GM21717 (cell line): Measurements from ENCODE around the gene POLRMT.
A peak's percentile ranks its signal among the peaks of the same experiment; 100 is the strongest.

ENCODE experiments used
- ATAC-seq: cut with Tn5 transposase; IDR thresholded peaks from one replicate; pipeline ENCODE4 v1.9.1; 2021; ENCODE audit warnings: mild to moderate bottlenecking, moderate library complexity; ENCODE audit not compliant: unreplicated experiment

POLRMT gene

DNA sequence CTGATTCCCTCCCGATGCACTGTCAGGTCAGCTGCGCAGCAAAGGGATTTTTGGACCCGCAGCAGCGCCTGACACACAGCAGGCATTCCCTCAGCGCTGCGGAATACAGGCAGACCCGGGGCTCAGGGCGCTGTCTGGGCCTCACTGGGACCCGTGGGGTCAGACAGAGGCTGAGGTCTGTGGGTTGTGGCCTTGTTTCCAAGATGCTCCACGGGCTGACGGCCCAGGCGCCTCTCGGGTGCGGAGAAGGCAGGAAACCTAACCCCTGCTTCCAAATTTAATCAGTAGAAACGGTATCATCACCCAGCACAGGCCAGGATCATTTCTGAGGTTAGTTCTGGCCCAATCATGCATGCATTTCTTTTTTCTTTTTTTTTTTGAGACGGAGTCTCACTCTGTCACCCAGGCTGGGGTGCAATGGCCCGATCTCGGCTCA is 30.4 kb upstream of the POLRMT start:
- no peak for ATAC-seq

DNA sequence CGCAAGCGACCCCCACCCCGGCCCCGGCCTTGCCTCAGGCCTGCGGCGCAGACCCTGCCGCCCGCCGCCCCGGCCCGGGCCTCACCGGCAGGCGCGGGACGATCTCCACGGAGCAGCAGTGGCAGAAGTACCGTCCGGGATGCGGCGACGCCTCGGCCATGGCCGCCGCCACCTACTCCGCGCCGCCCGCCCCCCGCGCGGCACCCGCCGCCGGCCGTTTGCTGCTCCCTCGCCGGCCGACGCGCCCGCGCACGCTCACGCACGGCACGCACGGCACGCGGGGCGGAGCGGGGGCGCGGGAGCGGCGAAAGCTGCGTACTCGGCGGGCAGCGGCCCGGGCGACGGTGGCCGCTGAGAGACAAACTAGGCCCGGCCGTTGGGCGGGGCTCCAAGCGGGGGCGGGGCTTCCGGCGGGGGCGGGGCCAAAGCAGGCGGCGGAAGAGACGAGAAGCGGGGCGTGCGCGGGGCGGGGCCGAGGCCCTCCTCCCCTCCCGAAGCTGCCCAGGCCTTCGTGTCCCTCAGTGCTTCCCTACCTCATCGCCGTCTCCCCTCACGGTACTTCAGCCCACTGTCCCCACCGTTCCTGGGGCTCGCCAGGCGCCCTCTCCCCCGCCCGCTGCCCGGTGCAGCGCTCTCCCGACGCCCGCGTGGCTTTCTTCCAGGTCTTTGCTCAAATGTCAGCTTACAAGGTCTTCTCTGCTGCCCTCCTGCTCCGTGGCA is 29.8 kb upstream of the POLRMT start, which contains the start of gene RNF126:
Gene RNF126 (minus strand): TSS at position 253 of the 720 bp plus-strand sequence. CDS start 93 bp downstream, at position 160.
- peak; percentile 36 for ATAC-seq

DNA sequence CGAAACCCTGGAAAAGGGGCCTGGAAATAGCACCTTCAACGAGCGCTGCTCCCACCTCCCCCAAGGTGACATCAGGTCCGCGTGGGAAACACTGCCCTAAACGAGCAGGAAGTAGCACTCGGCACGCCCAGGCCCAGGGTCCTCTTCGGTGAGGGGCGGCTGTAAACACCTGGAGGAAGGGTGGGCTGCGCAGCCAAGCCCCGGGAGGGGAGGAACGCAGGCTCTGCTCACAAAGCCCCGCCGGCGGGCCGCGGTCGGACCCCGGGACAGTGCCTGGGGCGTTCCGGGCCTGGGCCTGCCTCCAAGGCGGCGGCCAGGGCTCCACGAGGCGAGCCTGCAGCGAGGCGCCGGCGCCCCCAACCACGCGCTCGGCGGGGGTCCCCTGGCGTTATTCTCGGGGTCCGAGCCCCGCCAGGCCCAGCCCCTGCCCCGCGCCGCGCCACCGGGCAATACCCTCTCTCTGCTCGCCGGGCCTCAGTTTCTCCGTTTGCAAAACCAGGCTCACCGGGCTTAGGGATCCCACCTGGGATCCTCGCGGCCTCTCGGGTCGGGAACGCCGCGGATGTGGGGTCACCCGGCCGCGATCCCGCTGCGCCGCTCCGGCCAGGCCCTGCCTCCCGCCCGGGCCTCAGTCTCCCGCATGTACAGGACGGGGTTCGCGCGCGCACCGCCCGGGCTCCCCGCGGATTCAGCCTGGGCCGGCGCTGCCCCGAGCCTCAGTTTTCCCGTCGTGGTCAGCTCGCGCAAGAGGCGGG is 29.0 kb upstream of the POLRMT start:
- ATAC-seq: no peak

DNA sequence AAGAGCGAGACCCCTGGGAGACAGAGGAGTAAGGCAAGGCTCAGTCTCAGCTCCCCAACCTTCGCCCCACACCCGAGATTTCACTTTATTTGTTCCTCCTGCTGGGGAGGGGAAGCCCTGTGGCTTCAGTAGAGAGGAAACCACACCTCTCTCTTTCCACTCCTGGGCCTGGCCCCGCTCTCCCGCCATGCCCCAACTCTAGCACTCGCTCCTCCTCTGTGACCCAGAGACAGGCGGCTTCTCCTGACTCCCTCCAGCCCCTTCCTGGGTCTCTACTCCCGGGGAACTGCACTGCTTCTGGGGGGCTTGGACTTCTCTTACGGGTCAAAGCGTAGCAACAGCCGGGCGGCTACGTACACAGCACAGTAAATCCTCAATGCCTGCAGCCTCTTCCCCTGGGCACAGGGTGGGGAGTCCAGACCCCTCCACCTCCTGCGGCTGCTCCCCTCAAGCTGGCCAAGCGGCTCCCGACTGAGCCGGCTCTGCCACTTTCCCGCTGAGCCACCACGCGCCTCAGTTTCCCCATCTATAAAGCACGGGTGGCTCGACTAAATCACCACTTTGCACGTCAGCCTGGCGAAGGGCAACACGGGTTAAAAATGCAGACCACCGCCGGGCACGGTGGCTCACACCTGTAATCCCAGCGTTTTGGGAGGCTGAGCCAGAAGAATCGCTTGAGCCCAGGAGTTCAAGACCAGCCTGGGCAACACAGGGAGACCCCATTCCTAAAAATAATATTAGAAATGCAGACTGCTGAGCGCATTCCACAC is 28.3 kb upstream of the POLRMT start:
- no peak for ATAC-seq

DNA sequence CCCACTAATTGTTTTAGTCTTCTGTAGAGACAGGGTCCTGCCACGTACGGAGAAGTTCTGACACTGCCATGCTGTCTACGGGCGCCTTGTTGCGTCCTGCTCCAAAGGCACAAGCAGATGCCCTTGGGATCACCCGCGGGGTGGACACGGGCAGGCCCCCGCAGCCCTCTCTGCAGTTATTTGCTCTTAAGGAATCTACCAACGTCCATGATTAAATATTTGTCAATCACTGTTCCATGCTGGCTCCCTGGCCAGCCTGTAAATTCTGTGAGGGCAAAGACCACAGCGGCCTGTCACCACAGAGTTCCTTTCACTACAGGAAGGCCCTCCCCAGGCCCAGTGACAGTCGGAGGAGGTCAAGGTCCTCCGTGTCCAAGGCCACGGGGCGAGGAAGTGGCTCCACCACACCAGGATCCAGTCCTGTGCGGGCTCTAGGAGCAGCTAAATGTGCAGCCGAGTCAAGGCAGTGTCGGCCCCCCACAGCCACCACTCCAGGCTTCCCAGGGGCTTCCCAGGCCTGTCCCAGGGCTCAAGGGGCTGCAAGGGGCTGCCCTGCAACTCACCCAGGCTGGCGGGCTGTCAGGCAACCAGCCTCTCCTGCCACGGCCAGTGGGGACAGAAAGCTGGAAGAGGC is 27.6 kb upstream of the POLRMT start:
- ATAC-seq: no peak

DNA sequence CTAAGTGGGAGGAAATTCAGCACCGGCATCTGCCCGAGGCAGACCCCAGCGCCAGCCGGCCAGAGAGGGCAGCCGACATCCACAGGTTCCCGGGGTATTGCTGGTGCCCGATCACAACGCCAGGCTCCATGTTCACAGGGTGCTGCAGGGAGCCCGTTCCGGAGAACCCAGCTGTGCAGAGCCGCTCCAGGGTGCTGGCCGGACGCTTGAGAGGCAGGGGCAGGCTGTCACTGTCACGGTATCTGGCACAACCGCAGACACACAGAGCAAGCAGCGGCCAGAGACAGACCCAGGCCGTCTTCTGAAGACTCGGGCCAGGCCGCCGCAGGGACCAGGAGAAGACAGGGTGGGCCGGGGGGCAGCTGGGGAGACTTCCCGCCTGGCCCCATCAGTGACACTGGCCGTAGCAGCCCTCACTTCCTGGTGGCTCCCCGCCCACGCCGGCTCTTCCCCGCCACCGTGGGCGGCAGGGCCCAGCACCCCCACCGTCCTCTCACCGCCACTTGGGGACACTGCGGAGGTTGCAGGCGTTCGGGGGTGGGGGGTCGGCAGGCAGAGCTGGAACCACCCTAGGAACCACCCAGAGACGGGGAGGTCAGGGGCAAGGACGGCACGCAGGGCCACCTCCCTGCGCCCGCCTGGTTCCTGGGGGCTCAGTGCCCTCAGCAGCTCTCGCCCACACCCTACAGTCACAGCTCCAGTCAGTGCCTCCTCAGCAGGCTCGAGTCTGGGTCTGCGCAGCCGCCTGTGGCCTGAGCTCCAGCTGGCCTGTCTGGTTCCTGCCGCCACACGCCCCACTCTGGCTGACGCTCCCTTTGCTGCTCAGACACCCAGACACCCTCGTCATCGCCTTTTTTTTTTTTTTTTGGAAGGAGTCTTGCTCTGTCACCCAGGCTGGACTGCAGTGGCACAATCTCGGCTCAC is 25.8 kb upstream of the POLRMT start:
- no peak for ATAC-seq

DNA sequence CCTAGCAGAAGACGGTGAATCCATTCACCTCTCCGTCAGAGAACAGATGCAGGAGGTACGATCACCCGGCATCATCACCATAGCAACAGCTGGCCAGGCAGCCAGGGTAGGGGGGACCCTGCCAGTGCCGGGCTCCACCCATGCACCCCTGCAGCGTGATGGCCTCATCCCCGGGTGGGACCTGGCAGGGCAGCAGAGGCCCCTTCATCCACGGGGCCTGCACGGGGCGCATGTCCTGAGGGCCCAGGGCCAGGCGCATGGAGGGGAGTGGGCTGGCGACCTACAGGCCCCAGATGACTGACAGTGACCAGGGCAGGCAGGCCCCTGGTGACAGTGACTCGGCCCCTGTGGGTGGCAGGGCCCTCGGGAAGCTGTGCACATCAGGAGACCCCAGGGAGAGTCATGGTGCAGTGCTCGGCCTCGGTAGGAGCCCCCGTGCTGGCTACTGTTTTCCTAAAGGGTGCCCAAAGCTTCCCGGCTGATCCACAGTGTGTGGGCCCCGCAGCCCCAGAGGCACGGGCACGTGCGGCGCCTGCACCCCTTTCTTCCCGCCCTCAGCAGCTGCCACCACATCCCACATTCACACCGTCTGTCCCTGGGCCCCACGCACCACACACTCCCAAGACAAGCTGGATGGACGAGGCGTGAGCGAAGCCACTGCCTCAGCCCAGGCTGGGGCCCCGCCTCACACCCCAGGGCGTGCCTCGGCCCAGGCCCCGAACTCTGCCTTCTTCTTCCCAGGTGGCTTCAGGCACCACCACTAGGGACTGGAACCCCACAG is 24.9 kb upstream of the POLRMT start:
- ATAC-seq: no peak

DNA sequence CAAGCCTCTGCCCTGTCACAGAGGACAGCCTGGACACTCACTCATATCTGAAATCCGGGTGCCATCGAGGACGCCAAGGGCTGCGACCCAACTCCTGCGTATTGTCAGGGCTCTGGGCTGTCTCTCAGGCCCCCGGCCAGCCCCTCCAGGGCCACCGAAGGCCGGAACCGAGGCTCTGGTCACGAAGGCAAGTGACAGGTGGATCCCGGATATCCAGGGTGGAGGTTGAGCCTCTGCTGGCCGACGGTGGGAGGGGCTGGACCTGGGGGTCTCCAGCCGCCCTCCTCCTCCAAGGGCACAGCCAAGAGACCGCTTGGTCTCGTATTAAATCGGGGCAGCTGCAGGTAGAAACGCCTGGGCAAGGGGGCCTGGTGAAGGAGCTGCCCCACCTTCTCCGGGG is 24.3 kb upstream of the POLRMT start:
- no peak for ATAC-seq

DNA sequence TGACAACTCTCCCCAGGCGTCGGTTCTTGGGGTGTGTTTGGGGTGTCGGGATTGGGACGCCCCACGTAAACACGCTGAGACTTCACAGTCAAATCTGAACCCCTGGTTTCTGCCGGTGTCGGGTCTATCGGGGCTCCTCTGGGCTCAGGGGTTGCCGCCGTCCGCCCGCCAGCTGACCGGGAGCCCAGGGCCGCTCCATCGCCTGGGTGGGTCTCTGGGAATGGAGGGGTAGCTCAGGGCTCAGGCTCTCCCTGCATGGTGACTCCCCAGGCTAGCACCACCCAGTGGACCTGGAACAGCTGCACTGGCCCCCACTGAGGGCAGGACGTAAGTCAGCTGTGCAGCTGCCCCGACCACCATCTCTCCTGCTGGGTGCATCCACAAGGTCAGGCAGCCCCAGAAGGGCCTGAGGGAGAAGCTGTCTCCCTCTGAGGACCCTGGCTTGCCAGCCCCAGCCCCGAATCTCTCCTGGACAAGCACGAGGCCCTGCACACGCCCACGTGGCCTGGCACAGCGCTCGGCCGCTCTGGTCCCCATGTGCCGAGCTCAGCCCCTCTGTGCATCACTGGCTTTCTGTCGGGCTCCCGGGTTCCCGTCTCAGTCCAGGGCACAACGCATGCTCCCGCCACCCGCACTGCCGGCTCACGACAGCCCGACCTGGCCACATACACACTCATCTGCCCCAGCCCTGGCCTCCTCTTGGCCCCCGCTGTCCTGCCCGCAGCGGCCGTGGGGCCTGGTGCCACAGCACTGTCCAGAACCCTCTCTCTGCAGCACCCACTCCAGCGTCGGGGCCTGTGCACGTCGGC is 23.6 kb upstream of the POLRMT start:
- no peak for ATAC-seq

DNA sequence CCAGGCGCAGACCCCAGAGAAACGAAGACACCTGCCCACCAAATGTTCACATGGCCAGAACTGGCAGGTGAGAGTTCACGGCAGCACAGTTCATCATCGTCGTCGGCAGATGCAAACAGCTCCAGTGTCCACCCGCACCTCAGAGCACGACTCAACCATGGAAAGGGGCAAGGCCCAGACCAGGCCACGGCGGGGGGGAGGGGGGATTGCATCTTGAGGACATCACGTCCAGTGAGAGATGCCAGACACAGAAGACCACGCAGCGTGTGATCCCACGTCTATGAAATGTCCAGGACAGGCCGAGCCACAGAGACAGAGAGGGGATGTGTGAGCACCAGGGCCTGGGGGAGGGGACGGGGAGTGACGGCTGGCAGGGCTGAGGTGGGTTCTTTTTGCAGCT is 22.4 kb upstream of the POLRMT start:
- ATAC-seq: no peak

DNA sequence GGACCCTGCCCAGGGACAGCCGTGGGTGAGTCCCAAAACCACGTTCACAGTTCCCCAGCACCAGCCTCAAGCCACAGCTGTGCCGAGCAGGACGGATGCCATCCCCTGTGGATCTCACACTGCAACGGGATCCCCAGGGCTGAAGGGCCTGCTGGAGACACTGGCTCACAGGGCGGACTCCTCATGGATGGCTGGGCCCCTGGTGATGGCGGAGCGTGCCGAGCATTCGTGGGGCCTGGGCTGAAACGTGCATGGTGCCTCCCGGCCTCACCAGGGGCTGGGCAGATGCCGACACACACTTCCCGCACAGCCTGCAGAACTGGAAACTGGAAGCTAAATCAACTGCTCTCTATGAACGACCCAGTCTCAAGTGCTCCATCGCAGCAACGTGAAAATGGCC is 20.1 kb upstream of the POLRMT start:
- no peak for ATAC-seq

DNA sequence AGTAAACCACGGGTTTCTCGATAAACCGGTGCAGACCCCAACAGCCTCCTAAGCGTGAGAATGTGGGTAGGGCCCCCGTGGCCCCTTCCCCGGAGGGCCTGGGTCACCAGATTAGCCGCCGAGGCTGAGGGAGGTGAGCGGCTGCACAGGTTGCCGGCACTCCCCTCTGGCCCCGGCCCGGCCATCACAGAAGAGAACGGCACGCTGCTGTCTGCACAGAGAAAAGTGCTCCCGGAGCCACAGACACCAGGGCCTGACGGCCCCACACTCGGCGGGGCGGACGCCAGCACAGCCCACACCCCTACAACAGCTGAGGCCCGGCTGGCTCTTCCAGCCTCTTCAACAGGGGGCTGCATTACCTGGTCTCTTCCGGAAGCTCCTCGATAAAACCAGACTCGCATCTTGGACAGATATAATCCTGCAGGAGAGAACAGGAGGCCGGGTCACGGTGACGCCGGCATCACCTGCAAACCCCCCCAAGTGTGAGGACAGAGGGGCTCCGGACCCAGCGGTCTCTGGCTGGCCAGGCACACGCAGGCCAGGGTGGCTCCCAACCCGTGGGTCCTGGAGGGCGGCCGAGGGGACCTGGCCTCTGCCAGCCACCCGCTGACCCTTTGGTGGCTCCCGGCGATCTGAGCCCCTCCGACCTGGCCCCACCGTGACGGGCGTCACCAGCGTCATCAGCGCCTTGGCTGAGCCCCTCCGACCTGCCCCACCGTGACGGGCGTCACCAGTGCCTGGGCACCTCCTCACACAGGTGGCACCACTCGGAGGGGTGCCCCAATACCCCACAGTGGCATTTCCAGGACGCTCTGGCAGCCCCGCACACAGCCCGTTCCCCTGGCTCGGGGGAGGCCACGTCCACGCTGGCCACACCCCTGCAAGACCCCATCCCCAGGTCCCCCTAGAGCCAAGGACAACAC is 19.4 kb upstream of the POLRMT start:
- ATAC-seq: no peak

DNA sequence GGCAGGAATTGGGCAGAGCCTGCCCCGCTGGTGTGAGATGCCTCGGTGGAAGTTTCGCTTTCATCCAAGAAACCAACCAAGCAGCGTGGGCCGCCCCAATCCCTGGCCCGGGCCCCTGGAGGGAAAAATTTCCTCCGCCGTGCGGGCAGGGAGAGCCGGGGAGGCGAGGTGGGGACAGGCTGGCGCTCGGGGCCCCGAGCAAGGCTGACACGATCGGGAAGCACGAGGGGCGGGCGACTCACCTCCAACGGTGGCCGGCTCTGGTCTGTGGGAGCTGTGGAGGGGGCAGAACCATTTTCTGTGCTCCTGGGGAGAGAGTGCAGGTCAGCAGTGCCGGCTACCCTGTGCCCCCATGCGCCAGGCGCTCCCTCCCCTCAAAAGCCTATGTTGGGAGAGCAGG is 18.7 kb upstream of the POLRMT start:
- ATAC-seq: no peak

DNA sequence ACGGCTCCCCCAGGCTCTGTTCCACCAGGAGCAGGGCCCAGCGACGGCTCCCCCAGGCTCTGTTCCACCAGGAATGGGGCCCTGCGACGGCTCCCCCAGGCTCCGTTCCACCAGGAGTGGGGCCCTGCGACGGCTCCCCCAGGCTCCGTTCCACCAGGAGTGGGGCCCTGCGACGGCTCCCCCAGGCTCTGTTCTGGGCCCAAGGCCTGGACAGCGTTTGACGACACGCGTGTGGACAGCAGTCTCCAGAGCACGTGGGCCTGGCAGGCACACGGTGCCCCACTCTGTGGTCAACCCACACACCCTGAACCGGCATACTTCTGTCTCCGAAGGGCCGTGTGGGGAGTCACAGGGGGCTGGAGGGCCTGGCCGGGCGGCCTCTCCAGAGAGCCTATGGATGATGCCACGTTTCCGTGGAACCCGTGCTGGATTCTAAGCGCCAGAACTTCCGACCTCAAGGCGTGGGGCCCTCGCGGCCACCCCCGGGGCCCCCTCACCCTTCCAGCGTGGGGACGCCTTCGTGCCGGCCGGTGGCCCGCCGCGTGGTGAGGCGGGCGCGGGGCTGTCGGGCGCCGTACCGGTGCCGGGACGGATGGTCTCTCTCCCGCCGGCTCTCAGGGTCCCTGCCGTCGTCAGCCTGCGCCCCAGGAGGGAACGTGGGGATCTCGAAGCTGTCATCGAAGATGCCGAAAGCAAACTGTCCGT is 17.9 kb upstream of the POLRMT start:
- no peak for ATAC-seq

DNA sequence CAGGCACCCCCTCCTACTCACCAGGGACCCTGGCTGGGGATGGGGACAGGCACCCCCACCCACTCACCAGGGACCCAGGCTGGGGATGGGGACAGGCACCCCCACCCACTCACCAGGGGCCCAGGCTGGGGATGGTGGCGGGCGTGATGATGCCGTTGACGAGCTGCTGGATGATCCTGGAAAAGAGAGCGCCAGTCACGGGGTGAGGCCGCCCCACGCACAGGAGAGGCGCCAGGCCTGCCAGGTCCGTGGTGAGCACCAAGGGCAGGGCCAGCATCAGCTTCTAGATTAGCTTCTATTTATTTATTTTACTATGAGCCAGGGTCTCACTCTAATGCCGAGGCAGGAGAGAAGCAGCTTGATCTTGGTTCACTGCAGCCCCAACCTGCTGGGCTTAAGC is 16.8 kb upstream of the POLRMT start:
- ATAC-seq: no peak

DNA sequence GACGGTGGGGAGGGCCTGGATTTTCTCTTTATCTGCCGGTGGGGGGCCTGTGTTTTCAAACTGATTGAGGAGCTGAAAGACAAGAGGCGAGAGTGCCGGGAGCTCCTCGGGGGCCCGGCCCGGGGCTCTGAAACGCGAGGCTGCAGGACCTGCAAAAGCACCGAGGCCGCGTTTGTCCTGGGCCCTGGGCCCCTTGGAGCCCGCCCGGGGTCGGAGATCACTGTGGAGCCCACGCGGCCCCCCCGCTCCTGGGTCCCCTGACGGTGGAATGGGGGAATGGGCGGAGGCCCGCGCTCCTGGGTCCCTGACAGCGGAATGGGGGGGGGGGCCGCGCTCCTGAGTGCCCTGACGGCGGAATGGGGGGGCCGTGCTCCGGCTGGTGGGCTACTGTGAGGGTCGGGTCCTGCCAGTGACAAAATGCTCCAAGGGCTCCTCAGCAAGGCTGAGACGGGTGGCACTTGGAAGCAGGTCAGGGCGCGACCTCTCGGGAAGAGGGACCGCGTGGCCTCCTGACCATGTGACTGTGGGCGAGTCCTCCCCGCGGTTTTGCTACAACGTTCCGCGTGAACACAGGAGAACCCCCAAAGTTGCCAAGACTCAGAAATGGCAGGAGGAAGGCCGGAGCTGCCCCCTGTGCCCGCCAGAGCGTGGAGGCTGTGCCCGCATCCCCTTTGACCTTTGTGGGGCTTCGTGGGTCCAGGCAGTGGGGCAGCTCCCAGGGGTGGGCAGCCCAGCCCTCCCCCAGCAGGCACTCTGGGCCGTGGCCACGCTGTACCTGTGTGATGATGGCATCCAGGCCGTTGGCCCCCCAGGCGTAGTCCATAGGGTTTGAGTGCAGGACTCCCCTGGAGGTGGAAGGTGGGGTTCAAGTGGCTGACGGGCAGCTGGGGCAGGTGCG is 15.8 kb upstream of the POLRMT start:
- no peak for ATAC-seq
